Epithelial cell of proximal tubule (primary cell): Measurements from ENCODE around the gene PHETA1. TPM values are rescaled to one million over a fixed set of nuclear protein-coding genes. Genes with fewer than 3 reads are reported as not detected.

ENCODE experiments used
- DNase-seq: peaks from one replicate; pipeline ENCODE4 v3.0.0-alpha.2; 2011; ENCODE audit warnings: low read depth
- H3K4me3 ChIP-seq: 2 replicates; pipeline ENCODE4 v1.5.1; 2011; ENCODE audit warnings: low read depth, mild to moderate bottlenecking, low read length
- total RNA-seq: library from RNA; depleted of rRNA; stranded (reverse); fragments of >200 nt; gene quantifications from 2 replicates; pipeline ENCODE4 v1.2.3, GENCODE V29; 2015
- TF ChIP-seq, protein P1 (sequence below): conservative IDR thresholded peaks from 2 replicates; pipeline ENCODE4 v1.5.1; 2012; ENCODE audit warnings: low read depth, mild to moderate bottlenecking, low read length

The PHETA1 gene
- total RNA-seq, 1 donor from 2014 or later = 28.7 TPM

DNA sequence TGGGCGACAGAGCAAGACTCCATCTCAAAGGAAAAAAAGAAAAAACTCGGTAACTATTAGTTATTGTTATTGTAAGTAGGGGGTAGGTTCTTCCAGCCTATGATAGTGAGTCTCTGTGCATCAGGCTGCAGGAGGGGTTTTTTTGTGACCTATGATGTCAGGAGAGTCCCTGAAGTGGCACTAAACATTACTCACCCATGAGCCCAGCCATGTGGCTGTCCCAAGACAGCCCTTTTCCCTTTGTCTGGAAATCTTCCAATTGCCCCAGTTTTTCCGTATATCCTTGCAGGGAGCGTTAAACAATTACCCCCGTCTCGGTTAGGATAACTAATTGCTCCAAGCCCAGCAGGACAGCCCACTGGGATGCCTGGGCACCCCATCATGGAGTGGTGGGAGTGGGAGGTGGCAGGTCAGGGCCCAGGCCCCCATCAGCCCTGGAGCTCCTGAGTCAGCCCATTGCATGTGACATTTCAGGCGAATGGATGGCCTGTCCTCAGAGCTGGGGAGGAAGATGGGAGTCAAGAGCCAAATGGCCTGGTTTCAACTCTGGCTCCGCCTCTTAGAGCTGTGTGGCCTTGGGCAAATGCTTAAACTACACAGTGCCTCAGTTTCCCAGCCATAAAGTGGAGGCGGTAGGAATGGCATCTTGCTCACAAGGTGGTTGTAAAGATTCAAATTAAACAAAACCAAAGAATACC, 16.4 kb downstream of the PHETA1 start:
- no peak overlapping the region for H3K4me3 ChIP-seq
- no peak for DNase-seq
- TF ChIP-seq, protein P1, sequence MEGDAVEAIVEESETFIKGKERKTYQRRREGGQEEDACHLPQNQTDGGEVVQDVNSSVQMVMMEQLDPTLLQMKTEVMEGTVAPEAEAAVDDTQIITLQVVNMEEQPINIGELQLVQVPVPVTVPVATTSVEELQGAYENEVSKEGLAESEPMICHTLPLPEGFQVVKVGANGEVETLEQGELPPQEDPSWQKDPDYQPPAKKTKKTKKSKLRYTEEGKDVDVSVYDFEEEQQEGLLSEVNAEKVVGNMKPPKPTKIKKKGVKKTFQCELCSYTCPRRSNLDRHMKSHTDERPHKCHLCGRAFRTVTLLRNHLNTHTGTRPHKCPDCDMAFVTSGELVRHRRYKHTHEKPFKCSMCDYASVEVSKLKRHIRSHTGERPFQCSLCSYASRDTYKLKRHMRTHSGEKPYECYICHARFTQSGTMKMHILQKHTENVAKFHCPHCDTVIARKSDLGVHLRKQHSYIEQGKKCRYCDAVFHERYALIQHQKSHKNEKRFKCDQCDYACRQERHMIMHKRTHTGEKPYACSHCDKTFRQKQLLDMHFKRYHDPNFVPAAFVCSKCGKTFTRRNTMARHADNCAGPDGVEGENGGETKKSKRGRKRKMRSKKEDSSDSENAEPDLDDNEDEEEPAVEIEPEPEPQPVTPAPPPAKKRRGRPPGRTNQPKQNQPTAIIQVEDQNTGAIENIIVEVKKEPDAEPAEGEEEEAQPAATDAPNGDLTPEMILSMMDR = no peak

DNA sequence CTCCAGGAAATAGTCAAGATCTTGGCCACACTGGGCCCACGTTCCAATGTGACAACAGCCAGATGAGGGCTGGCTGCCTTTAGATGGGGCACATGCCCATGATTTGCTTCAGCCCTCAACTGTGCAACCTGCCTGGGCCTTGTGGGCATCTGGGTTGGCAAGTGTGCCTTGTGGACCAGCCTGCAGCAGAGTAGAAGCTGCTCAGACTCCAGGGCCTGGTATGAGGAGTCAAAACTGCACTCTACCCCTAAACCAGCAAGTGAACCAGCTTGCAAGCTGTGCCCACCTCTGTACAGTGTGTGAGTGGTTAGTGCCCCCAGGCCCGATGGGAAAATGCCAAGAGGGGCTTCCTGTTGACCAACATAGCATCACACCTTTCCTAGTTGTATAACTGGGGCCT, 17.9 kb downstream of the PHETA1 start:
- DNase-seq = no peak
- no peak overlapping the region for H3K4me3 ChIP-seq
- TF ChIP-seq, protein P1 = no peak

DNA sequence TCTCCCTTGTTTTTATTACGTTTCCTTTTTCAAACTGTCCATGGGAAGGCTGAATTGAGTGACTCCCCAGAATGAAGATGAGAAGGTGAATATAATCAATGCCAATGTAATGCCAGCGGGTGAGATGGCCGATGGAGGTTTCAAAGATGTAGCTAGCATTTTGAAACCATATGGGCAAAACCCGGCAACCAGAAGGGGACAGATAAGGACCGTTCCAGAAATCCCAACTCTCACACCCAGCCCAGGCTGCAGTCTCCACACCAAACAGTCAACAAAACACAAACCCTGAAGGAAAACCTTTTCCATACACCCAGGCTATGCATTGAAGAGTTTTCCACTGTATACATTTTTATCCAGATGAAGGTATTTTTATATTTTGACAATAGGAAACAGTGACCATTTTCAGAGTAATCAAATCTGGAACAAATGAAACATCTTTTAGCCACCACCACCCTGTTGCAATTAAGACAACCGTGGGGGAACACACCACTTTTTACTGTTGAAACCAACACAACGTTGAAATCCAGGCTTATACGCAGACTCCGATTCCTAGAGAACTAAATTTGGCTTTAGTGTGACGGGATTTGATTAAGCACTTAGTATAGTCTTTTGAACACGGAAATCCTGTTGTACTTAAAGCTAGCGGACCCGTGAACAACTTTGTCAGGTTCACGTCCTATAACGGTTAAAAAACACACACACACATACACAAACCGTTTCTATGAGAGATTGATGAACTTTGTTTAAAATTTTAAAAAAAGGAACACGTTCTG, 19.0 kb downstream of the PHETA1 start:
- TF ChIP-seq, protein P1 = no peak
- DNase-seq = no peak
- no peak overlapping the region for H3K4me3 ChIP-seq

DNA sequence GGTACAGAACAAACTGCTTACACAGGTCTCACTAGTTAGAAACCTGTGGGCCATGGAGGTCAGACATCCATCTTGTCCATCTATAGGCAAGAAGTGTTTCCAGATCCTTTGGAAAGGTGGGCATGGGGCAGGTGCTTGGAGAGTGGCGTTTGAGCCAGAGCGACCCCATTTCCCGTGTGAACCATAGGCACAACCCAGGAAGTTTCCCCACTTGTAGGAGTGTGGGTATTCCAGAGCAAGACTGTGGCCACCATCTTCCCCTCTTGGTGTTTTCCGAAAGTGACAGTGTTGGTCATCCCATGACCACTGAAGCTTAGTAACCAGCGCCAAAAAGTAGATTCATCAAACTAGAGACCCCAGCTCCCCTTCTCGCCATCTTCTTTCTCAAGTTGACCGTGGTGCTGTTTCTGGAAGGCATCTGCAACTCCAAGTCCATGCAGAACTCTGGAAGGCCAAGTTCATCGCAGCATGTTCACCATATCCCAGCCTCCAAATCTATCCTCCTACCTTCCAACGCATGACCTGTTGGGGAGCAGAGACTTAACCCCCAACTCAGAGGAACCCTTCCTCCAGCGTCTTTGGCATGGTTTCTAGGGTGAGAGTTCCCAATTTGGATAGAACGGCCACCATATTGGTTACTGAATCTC, 19.7 kb downstream of the PHETA1 start:
- no peak for DNase-seq
- no peak overlapping the region for H3K4me3 ChIP-seq
- TF ChIP-seq, protein P1 = no peak

DNA sequence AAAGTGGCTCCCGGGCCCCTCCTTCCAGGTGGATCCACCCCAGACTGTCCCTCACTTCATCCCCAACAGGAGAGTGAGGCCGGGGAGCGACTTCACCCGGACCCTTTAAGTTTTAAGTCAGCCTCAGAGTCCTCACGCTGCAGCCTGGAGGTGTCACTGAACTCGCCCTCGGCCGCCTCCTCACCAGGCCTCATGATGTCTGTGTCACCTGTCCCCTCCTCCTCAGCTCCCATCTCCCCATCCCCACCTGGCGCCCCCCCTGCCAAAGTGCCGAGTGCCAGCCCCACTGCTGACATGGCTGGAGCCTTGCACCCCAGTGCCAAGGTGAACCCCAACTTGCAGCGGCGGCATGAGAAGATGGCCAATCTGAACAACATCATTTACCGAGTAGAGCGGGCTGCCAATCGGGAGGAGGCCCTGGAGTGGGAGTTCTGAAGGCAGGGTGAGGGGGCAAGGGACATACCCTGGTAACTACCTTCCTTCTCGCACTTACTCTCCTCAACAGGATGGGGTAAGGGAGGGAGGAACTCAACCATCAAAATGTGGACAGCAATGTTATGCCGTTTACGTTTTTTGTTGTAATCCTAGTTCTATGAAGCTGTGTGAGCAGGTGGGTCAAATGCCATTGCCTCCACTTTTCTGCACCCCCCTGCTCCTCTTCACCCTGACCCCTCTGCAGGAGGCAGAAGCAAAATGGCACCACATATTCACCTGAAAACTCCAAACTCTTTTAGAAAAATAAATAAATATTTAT, 20.8 kb downstream of the PHETA1 start:
- no peak overlapping the region for H3K4me3 ChIP-seq
- no peak for DNase-seq
- TF ChIP-seq, protein P1 = no peak

DNA sequence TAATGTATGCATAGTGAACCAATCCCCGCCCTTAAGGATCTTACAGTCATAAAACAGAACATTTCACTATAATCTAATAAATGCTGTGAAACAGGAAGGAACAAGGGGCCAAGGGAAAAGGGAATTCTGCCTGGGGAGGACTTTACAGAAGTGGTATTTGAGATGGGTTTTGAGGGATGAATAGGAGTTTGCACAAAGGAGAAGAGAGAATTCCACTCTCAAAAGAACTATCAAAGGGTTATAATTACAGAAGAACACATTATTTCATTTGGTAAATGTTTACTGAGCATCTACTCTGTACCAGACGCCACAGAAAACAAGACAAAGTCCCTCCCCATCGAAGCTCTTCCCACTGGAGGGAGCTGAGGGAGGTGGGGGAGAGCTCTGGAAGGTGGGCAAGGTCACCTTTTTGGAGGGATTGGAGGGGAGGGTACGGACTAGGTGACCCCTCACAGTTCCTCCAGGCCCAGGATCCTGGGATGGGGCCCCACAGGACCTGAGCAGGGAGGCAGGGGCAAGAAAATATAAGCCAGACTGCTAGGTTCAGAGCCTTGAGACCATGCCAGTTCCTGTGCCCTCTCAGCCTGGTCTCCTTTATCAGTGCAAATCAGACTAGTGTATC, 24.5 kb downstream of the PHETA1 start:
- DNase-seq = no peak
- TF ChIP-seq, protein P1 = no peak
- H3K4me3 ChIP-seq = no peak overlapping the region
